ENCODE data around the gene GNA12.
"Not testable (repeated sequence)": the region's sequence is repeated elsewhere in the genome, so short reads cannot be mapped to it uniquely, and the experiment has no call there.

DNA sequence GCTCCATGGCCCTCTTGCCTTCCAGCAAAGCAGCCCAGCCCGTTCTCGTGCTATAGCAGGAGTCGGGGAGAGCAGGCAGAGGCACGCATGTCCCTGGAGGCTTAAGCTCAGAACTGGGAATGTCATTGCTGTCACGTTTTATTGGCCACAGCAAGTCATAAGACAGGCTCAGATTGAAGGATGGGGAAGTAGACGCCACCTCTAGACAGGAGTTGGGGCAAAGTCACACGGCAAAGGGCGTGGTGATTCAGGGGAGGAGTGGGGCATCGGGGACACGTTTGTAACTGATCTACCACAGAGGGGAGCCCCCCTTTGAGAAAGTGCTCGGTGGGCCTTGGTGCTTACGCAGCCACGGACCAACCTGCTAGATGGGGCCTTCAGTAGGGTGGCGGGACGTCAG is 165.7 kb downstream of the GNA12 start:
- TF ChIP-seq, protein P1, sequence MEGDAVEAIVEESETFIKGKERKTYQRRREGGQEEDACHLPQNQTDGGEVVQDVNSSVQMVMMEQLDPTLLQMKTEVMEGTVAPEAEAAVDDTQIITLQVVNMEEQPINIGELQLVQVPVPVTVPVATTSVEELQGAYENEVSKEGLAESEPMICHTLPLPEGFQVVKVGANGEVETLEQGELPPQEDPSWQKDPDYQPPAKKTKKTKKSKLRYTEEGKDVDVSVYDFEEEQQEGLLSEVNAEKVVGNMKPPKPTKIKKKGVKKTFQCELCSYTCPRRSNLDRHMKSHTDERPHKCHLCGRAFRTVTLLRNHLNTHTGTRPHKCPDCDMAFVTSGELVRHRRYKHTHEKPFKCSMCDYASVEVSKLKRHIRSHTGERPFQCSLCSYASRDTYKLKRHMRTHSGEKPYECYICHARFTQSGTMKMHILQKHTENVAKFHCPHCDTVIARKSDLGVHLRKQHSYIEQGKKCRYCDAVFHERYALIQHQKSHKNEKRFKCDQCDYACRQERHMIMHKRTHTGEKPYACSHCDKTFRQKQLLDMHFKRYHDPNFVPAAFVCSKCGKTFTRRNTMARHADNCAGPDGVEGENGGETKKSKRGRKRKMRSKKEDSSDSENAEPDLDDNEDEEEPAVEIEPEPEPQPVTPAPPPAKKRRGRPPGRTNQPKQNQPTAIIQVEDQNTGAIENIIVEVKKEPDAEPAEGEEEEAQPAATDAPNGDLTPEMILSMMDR (IDR thresholded peaks at IDR 0.05 in 4 of 5, conservative IDR thresholded peaks at IDR 0.05 in 1 of 5): not testable (repeated sequence)
- not testable (repeated sequence) for TF ChIP-seq POLR2A (IDR thresholded peaks at IDR 0.05)
